Sigmoid colon (tissue), 7 donors: ENCODE data around the gene NANP. TPM values are rescaled to one million over a fixed set of nuclear protein-coding genes. Genes with fewer than 3 reads are reported as not detected.

Experiments
- DNase-seq: peaks from one replicate; pipeline ENCODE4 v3.0.0-alpha.2; 2019
- H3K27ac ChIP-seq, 4 donors: fragments of 200-600 bp; sonication (generic); one replicate each; pipeline ENCODE4 v1.5.1; 2016 to 2019; ENCODE audit warnings: mild to moderate bottlenecking in 1 of 4
- H3K27me3 ChIP-seq, 3 donors: fragments of 200-600 bp; sonication (generic); one replicate each; pipeline ENCODE4 v1.5.1; 2019; ENCODE audit warnings: mild to moderate bottlenecking in 1 of 3
- H3K36me3 ChIP-seq, 4 donors: fragments of 200-600 bp; sonication (generic); one replicate each; pipeline ENCODE4 v1.5.1; 2016 to 2019
- H3K4me1 ChIP-seq, 4 donors: fragments of 200-600 bp; sonication (generic); one replicate each; pipeline ENCODE4 v1.5.1; 2017 to 2019
- H3K4me3 ChIP-seq, 4 donors: fragments of 200-600 bp; sonication (generic); one replicate each; pipeline ENCODE4 v1.5.1; 2017 to 2019; ENCODE audit warnings: mild to moderate bottlenecking in 2 of 4, moderate library complexity in 1 of 4
- H3K9me3 ChIP-seq, 4 donors: fragments of 200-600 bp in 3 of 4; sonication (generic) in 3 of 4; one replicate each; pipeline versions ENCODE4 v1.5.1 to v1.6.1; 2013 to 2019
- CTCF ChIP-seq, 4 experiments: fragments of 450-650 bp in 3 of 4; fragments of 200-600 bp in 1 of 4; IDR thresholded peaks; one replicate each; pipeline ENCODE4 v1.5.1; 2016 to 2019; ENCODE audit warnings: antibody characterized with exemption in 4 of 4, mild to moderate bottlenecking in 3 of 4, moderate library complexity in 2 of 4
- EP300 ChIP-seq, 4 donors: sonication (generic); formaldehyde crosslinking; IDR thresholded peaks; one replicate each; pipeline ENCODE4 v1.6.1; 2017; ENCODE audit warnings: antibody characterized with exemption in 4 of 4
- POLR2A ChIP-seq, 2 donors: fragments of 450-650 bp; IDR thresholded peaks; one replicate each; pipeline ENCODE4 v1.6.1; 2016; ENCODE audit warnings: antibody characterized with exemption in 2 of 2, mild to moderate bottlenecking in 2 of 2, moderate library complexity in 2 of 2
- POLR2AphosphoS5 ChIP-seq, 4 donors: sonication (generic); formaldehyde crosslinking; IDR thresholded peaks; one replicate each; pipeline ENCODE4 v1.6.1; 2017; ENCODE audit warnings: antibody characterized with exemption in 4 of 4
- WGBS, 2 donors: extraction: QIAGEN DNeasy Blood & Tissue Kit; methylation state at CpG; one replicate each; pipeline ENCODE4 v1.1.7; 2013; 5-methylcytosine and 5-hydroxymethylcytosine counted together
- intact Hi-C: fragments of 100-400 bp; cut with DNase I; formaldehyde crosslinking; loops from one replicate; pipeline ENCODE4 v1.15.1; 2023
- polyA plus RNA-seq, 3 donors: library from polyadenylated mRNA; stranded (reverse); fragments of 200-250 nt; gene quantifications; one replicate each; pipeline ENCODE4 v1.2.3, GENCODE V29; 2013
- small RNA-seq, 3 donors: library from RNA; depleted of rRNA; stranded (forward); fragments of <200 nt; gene quantifications; one replicate each; pipeline ENCODE3, GENCODE V24; 2016
- total RNA-seq, 4 donors: library from RNA; depleted of rRNA; stranded (reverse); fragments of >200 nt; gene quantifications; one replicate each; pipeline ENCODE4 v1.1.0, GENCODE V29; 2016
- donor health status: healthy with polysubstance abuse.
- donor health status: Bipolar disorder and iron deficiency.
- donor health status: healthy.

NANP gene
- total and polyA plus RNA-seq, 7 donors = 1.2 to 5.7 (median 3.9) TPM

DNA sequence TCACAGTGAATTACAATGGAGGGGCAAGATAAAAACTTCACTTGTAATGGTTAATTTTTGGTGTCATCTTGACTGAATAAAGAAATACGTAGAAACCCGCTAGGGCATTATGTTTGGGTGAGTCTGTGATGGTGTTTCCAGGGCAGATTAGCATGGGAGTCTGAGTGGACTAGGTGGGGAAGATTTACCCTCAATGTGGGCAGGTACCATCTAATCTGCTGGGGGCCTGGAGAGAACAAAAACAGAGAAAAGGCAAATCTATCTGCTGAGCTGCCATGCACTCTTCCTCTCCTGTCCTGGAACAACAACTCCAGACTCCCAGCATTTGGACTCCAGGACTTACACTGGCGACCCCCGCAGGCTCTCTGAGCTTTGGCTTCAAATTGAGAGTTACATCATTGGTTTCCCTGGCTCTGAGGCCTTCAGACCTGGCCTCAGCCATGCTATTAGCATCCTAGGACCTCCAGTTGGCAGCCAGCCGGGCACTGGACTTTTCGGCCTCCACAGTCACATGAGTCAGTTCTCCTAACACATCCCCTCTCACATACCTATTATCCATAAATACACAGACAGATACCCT lies 58.1 kb downstream of the NANP start:
- no peak for TF ChIP-seq POLR2AphosphoS5 (IDR thresholded peaks at IDR 0.05)
- TF ChIP-seq POLR2A (IDR thresholded peaks at IDR 0.05) = no peak
- TF ChIP-seq EP300 (IDR thresholded peaks at IDR 0.05) = no peak
- no peak for TF ChIP-seq CTCF (IDR thresholded peaks at IDR 0.05)
- Histone ChIP-seq H3K9me3 (no peaks in the 10 kb centered on the region), H3K4me1 (peaks cover 0 to 9% (median 0%) of the 10 kb centered on the region in 4 donors), H3K36me3 (no peaks in the 10 kb centered on the region), H3K27me3 (no peaks in the 10 kb centered on the region), H3K4me3 (no peak overlapping the region), H3K27ac (no peak overlapping the region)
- DNase-seq = no peak
- intact Hi-C loops = no loop called here
- 89 to 90% methylated on average over 6 of the region's 6 CpGs for WGBS, 2 donors

DNA sequence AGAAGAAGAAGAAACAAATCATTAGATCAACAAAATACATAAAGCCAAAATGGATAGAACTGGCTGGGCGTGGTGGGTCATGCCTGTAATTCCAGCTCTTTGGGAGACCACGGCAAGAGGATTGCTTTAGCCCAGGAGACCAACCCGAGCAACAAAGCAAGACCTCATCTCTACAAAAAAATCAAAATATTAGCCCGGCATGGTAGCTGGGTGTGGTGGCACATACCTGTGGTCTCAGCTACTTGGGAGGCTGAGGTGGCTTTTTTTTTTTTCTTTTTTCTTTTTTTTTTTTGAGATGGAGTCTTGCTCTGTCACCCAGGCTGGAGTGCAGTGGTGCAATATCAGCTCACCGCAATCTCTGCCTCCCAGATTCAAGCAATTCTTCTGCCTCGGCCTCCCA lies 59.9 kb downstream of the NANP start:
- DNase-seq = no peak
- intact Hi-C loops = no loop called here
- no peak overlapping the region for H3K27ac ChIP-seq
- H3K4me3 ChIP-seq = no peak overlapping the region
- TF ChIP-seq POLR2AphosphoS5 (IDR thresholded peaks at IDR 0.05) (no peak), CTCF (IDR thresholded peaks at IDR 0.05) (no peak), EP300 (IDR thresholded peaks at IDR 0.05) (no peak), POLR2A (IDR thresholded peaks at IDR 0.05) (no peak)
- H3K4me1 ChIP-seq = peaks cover 0 to 9% (median 0%) of the 10 kb centered on the region in 4 donors
- no peaks in the 10 kb centered on the region for H3K36me3 ChIP-seq
- no peaks in the 10 kb centered on the region for H3K27me3 ChIP-seq
- H3K9me3 ChIP-seq = no peaks in the 10 kb centered on the region
- 92 to 97% methylated on average over 6 of the region's 6 CpGs for WGBS, 2 donors

- DNase-seq = no peak
- intact Hi-C loops = no loop called here
These were observed 60.5 kb downstream of the NANP start for GRCh38 chr20:25563362-25563761.

More at GRCh38 chr20:25563362-25563761, 60.5 kb downstream of the NANP start:
- Histone ChIP-seq H3K4me1 (peaks cover 0 to 9% (median 0%) of the 10 kb centered on the region in 4 donors), H3K4me3 (no peak overlapping the region), H3K9me3 (no peaks in the 10 kb centered on the region), H3K36me3 (no peaks in the 10 kb centered on the region), H3K27ac (no peak overlapping the region), H3K27me3 (no peaks in the 10 kb centered on the region)
- no peak for TF ChIP-seq POLR2A (IDR thresholded peaks at IDR 0.05)
- TF ChIP-seq POLR2AphosphoS5 (IDR thresholded peaks at IDR 0.05) = no peak
- TF ChIP-seq EP300 (IDR thresholded peaks at IDR 0.05) = no peak
- no peak for TF ChIP-seq CTCF (IDR thresholded peaks at IDR 0.05)

Small RNA genes within 50 kb of the gene (small RNA-seq; reads per million reads assigned to genes)
- gene RN7SL594P (0 reads per million in 3 donors), gene RNU6ATAC17P (0 reads per million in 3 donors)

Other genes with a start within 250 kb of the NANP start
- 10 to 100 TPM; 18.9 to 39.6 (median 34.9) TPM for gene ABHD12, start 233.2 kb downstream of the NANP start, total RNA-seq
- gene ABHD12, start 233.2 kb downstream of the NANP start, polyA plus RNA-seq = 10 to 100 TPM; 27.0 to 49.0 (median 35.7) TPM
- gene GINS1, start 216.3 kb downstream of the NANP start, total RNA-seq = 1 to 10 TPM in 1 of 4 donors, under 1 TPM in 3; 0.28 to 1.4 (median 0.50) TPM
- gene GINS1, start 216.3 kb downstream of the NANP start, polyA plus RNA-seq = 1 to 10 TPM; 1.2 to 7.6 (median 4.2) TPM
- gene NINL, start 38.5 kb downstream of the NANP start, total RNA-seq = 10 to 100 TPM in 2 of 4 donors, 1 to 10 TPM in 2; 9.6 to 19.9 (median 12.8) TPM
- gene NINL, start 38.5 kb downstream of the NANP start, polyA plus RNA-seq = 1 to 10 TPM; 2.4 to 3.8 (median 3.2) TPM
- gene ZNF337, start 72.8 kb upstream of the NANP start, total RNA-seq = 10 to 100 TPM; 15.6 to 18.6 (median 17.2) TPM
- 1 to 10 TPM; 1.8 to 7.1 (median 3.6) TPM for gene ZNF337, start 72.8 kb upstream of the NANP start, polyA plus RNA-seq